Ascending aorta (tissue), 2 donors: ENCODE measurements around the gene COL15A1. TPM values are rescaled to one million over a fixed set of nuclear protein-coding genes. Genes with fewer than 3 reads are reported as not detected.

Experiments used
- DNase-seq, 2 donors: peaks; one replicate each; pipeline ENCODE4 v3.0.0-alpha.2; 2019; ENCODE audit warnings: low spot score in 2 of 2
- H3K27ac ChIP-seq, 2 donors: fragments of 200-600 bp; sonication (generic); one replicate each; pipeline ENCODE4 v1.5.1; 2016 to 2017; ENCODE audit warnings: mild to moderate bottlenecking in 1 of 2
- H3K27me3 ChIP-seq: fragments of 200-600 bp; sonication (generic); one replicate; pipeline ENCODE4 v1.5.1; 2017
- H3K36me3 ChIP-seq, 2 donors: fragments of 200-600 bp; sonication (generic); one replicate each; pipeline ENCODE4 v1.5.1; 2016
- H3K4me1 ChIP-seq, 2 donors: fragments of 200-600 bp; sonication (generic); one replicate each; pipeline ENCODE4 v1.5.1; 2016 to 2017; ENCODE audit warnings: mild to moderate bottlenecking in 1 of 2
- H3K4me3 ChIP-seq, 2 donors: fragments of 200-600 bp; sonication (generic); one replicate each; pipeline ENCODE4 v1.5.1; 2016 to 2017; ENCODE audit warnings: mild to moderate bottlenecking in 1 of 2
- H3K9me3 ChIP-seq, 2 donors: fragments of 200-600 bp; sonication (generic); one replicate each; pipeline ENCODE4 v1.5.1; 2016
- intact Hi-C: fragments of 100-400 bp; cut with DNase I; formaldehyde crosslinking; loops from one replicate; pipeline ENCODE4 v1.15.1; 2023
- total RNA-seq: library from RNA; depleted of rRNA; stranded (reverse); fragments of >200 nt; gene quantifications from one replicate; pipeline ENCODE4 v1.1.0, GENCODE V29; 2016
- TF ChIP-seq, protein P1 (sequence below), 3 experiments: fragments of 200-600 bp in 2 of 3; fragments of 450-650 bp in 1 of 3; sonication (generic) in 2 of 3; IDR thresholded peaks; one replicate each; pipeline ENCODE4 v1.5.1; 2016 to 2019; ENCODE audit warnings: antibody characterized with exemption in 3 of 3, mild to moderate bottlenecking in 1 of 3, moderate library complexity in 1 of 3

The COL15A1 gene
- total RNA-seq, 1 donor from 2014 or later: 58.6 TPM

- peak overlapping the region; percentile 37 to 63 for H3K27ac ChIP-seq
- TF ChIP-seq, protein P1, sequence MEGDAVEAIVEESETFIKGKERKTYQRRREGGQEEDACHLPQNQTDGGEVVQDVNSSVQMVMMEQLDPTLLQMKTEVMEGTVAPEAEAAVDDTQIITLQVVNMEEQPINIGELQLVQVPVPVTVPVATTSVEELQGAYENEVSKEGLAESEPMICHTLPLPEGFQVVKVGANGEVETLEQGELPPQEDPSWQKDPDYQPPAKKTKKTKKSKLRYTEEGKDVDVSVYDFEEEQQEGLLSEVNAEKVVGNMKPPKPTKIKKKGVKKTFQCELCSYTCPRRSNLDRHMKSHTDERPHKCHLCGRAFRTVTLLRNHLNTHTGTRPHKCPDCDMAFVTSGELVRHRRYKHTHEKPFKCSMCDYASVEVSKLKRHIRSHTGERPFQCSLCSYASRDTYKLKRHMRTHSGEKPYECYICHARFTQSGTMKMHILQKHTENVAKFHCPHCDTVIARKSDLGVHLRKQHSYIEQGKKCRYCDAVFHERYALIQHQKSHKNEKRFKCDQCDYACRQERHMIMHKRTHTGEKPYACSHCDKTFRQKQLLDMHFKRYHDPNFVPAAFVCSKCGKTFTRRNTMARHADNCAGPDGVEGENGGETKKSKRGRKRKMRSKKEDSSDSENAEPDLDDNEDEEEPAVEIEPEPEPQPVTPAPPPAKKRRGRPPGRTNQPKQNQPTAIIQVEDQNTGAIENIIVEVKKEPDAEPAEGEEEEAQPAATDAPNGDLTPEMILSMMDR (IDR thresholded peaks at IDR 0.05): peak; percentile 81 to 91 (median 84)
- no peaks in the 10 kb centered on the region for H3K9me3 ChIP-seq
- H3K27me3 ChIP-seq: no peaks in the 10 kb centered on the region
- H3K36me3 ChIP-seq: no peaks in the 10 kb centered on the region
- peaks cover 2 to 28% of the 10 kb centered on the region in 2 donors for H3K4me1 ChIP-seq
- H3K4me3 ChIP-seq: peak overlapping the region; percentile 10 to 46
- peak in 1 of 2 donors; percentile 92 for DNase-seq
- intact Hi-C loops: loop anchor here (1.0 to 10.0 kb wide), 6 partner anchors 9 to 226 kb away; partner anchors contain the start of genes ALG2, SEC61B and TGFBR1
Measured at GRCh38 chr9:98998441-98999151, 54.9 kb downstream of the COL15A1 start.

DNA sequence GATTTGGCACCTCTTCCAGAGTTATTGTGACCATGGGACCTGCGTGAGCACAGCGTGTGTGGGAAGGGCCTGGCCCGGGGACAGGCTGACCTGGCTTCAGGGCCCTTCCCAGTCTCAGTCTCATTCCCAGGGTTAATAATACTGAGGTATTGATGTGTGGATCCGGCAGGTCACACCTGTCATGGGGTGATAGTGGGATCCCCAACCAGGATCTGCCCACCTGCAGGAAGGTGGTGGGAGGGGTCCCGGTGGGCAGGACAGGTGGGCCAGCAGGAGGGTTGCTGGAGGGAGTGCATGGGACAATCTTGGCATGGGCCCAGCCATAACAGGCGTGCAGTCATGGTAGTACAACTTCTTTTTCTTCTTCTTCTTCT, 55.4 kb downstream of the COL15A1 start:
- peak in 1 of 2 donors; percentile 67 for DNase-seq
- TF ChIP-seq, protein P1 (IDR thresholded peaks at IDR 0.05): peak in 1 of 3 experiments; percentile 3
- intact Hi-C loops: loop anchor here (1.0 to 10.0 kb wide), 4 partner anchors 106 to 226 kb away; partner anchors contain the start of genes ALG2, SEC61B and TGFBR1
- Histone ChIP-seq H3K36me3 (no peaks in the 10 kb centered on the region), H3K4me1 (peaks cover 2 to 28% of the 10 kb centered on the region in 2 donors), H3K27ac (peak overlapping the region; percentile 37 to 63), H3K27me3 (no peaks in the 10 kb centered on the region), H3K4me3 (peak overlapping the region in 1 of 2 donors; percentile 46), H3K9me3 (no peaks in the 10 kb centered on the region)

- H3K27ac ChIP-seq: no peak overlapping the region
- no peak overlapping the region for H3K4me3 ChIP-seq
- DNase-seq: peak in 1 of 2 donors; percentile 78
- peaks cover 2 to 20% of the 10 kb centered on the region in 2 donors for H3K4me1 ChIP-seq
- H3K9me3 ChIP-seq: no peaks in the 10 kb centered on the region
- H3K27me3 ChIP-seq: no peaks in the 10 kb centered on the region
- intact Hi-C loops: loop anchor here (2.0 kb wide), 1 partner anchor 140 kb away; no protein-coding TSS in a partner anchor
- TF ChIP-seq, protein P1 (IDR thresholded peaks at IDR 0.05): peak; percentile 51 to 70 (median 65)
- no peaks in the 10 kb centered on the region for H3K36me3 ChIP-seq
Measured at GRCh38 chr9:99000476-99001395, 57.0 kb downstream of the COL15A1 start.

GRCh38 chr9:99001892-99002291, 58.2 kb downstream of the COL15A1 start:
- DNase-seq: no peak
- TF ChIP-seq, protein P1 (IDR thresholded peaks at IDR 0.05): no peak
- H3K27me3 ChIP-seq: no peaks in the 10 kb centered on the region
- intact Hi-C loops: loop anchor here (2.0 kb wide), 1 partner anchor 139 kb away; no protein-coding TSS in a partner anchor
- peaks cover 2 to 20% of the 10 kb centered on the region in 2 donors for H3K4me1 ChIP-seq
- H3K36me3 ChIP-seq: no peaks in the 10 kb centered on the region
- H3K4me3 ChIP-seq: no peak overlapping the region
- no peaks in the 10 kb centered on the region for H3K9me3 ChIP-seq
- no peak overlapping the region for H3K27ac ChIP-seq

GRCh38 chr9:99002706-99003105, 59.0 kb downstream of the COL15A1 start:
- H3K27ac ChIP-seq: no peak overlapping the region
- no peaks in the 10 kb centered on the region for H3K27me3 ChIP-seq
- no peak overlapping the region for H3K4me3 ChIP-seq
- no peaks in the 10 kb centered on the region for H3K36me3 ChIP-seq
- H3K4me1 ChIP-seq: peaks cover 2 to 17% of the 10 kb centered on the region in 2 donors
- TF ChIP-seq, protein P1 (IDR thresholded peaks at IDR 0.05): no peak
- intact Hi-C loops: no loop called here
- no peak for DNase-seq
- no peaks in the 10 kb centered on the region for H3K9me3 ChIP-seq
